PC-9 (cell line): ENCODE results near the gene GPR137. TPM values are rescaled to one million over a fixed set of nuclear protein-coding genes. Genes with fewer than 3 reads are reported as not detected.
"Not testable (repeated sequence)": the region's sequence is repeated elsewhere in the genome, so short reads cannot be mapped to it uniquely, and the experiment has no call there.

ENCODE experiments used
- BruUV-seq: library from RNA; stranded (reverse); fragments of 400-500 nt; replicated peaks from 2 replicates; lab custom pipeline; 2021; lab: Mats Ljungman, UMichigan
- CTCF ChIA-PET: fragments of 300-600 bp; sonication (Branson Sonifier 250); formaldehyde crosslinking; loops from one replicate; lab custom pipeline; 2022; ENCODE audit warnings: antibody characterized with exemption; lab: Charles Lee
- POLR2A ChIA-PET: fragments of 300-600 bp; sonication (Branson Sonifier 250); formaldehyde crosslinking; loops from one replicate; lab custom pipeline; 2022; ENCODE audit warnings: antibody characterized with exemption; ENCODE audit not compliant: unreplicated experiment; lab: Charles Lee
- DNase-seq, 2 experiments: peaks; one replicate each; pipeline versions ENCODE4 v3.0.0 to v3.0.0-alpha.2; 2015 to 2022; ENCODE audit warnings: mixed read lengths in 1 of 2
- H2AFZ ChIP-seq: fragments of 200-600 bp; sonication (generic); 2 replicates; pipeline ENCODE4 v1.8.1; 2017; ENCODE audit warnings: antibody characterized with exemption
- H3F3A ChIP-seq: fragments of 200-600 bp; sonication (generic); 2 replicates; pipeline ENCODE4 v1.8.1; 2017; ENCODE audit warnings: antibody characterized with exemption, mild to moderate bottlenecking, low read depth; ENCODE audit not compliant: insufficient read depth
- H3K27ac ChIP-seq: fragments of 200-600 bp; sonication (generic); 2 replicates; pipeline ENCODE4 v1.6.1; 2016; ENCODE audit warnings: mixed run types
- H3K27me3 ChIP-seq: fragments of 200-600 bp; sonication (generic); 2 replicates; pipeline ENCODE4 v1.6.1; 2016; ENCODE audit warnings: low read depth, mixed run types; ENCODE audit not compliant: insufficient read depth
- H3K36me3 ChIP-seq: fragments of 200-600 bp; sonication (generic); 2 replicates; pipeline ENCODE4 v1.6.1; 2016; ENCODE audit warnings: low read depth, mixed run types
- H3K4me1 ChIP-seq: fragments of 200-600 bp; sonication (generic); replicated peaks from 2 replicates; pipeline ENCODE4 v1.6.1; 2016; ENCODE audit warnings: mixed run types; ENCODE audit not compliant: insufficient read depth
- H3K4me2 ChIP-seq: fragments of 200-600 bp; sonication (generic); 2 replicates; pipeline ENCODE4 v1.6.1; 2017; ENCODE audit warnings: mixed run types
- H3K4me3 ChIP-seq: fragments of 200-600 bp; sonication (generic); 2 replicates; pipeline ENCODE4 v1.6.1; 2016; ENCODE audit warnings: mixed run types
- H3K79me2 ChIP-seq: fragments of 200-600 bp; sonication (generic); 2 replicates; pipeline ENCODE4 v1.6.1; 2017; ENCODE audit warnings: low read depth, mixed run types
- H3K9me2 ChIP-seq: fragments of 200-600 bp; sonication (generic); 2 replicates; pipeline ENCODE4 v1.8.1; 2017; ENCODE audit warnings: mild to moderate bottlenecking; ENCODE audit not compliant: insufficient read depth
- H3K9me3 ChIP-seq: fragments of 200-600 bp; sonication (generic); 2 replicates; pipeline ENCODE4 v1.8.1; 2016; ENCODE audit warnings: low read depth; ENCODE audit not compliant: insufficient read depth
- H4K20me1 ChIP-seq: fragments of 200-600 bp; sonication (generic); 2 replicates; pipeline ENCODE4 v1.8.1; 2017; ENCODE audit not compliant: insufficient read depth
- CTCF ChIP-seq: fragments of 200-600 bp; sonication (generic); conservative IDR thresholded peaks from 2 replicates; pipeline ENCODE4 v1.6.1; 2017; ENCODE audit warnings: mixed run types, antibody characterized with exemption, mild to moderate bottlenecking, moderate library complexity
- EZH2 ChIP-seq: fragments of 200-600 bp; sonication (generic); IDR thresholded peaks from 2 replicates; pipeline ENCODE4 v1.8.0; 2017; ENCODE audit warnings: antibody characterized with exemption, low read depth
- intact Hi-C: fragments of 100-400 bp; cut with micrococcal nuclease; formaldehyde crosslinking; loops from one replicate; pipeline ENCODE4 v1.10.0; 2022; ENCODE audit not compliant: unreplicated experiment
- total RNA-seq: library from RNA; stranded (reverse); gene quantifications from 2 replicates; pipeline ENCODE4 v1.2.3, GENCODE V29; 2021

Gene GPR137
- total RNA-seq, 1 experiment from 2014 or later, result 72.8 TPM

- POLR2A ChIA-PET, result interaction anchor here (0.6 kb wide), 1 partner anchor 655 kb away, joined by 4 read pairs; no protein-coding TSS in a partner anchor
- Histone ChIP-seq H2AFZ (no peak overlapping the region), H3K9me3 (no peaks in the 10 kb centered on the region), H3K27me3 (no peaks in the 10 kb centered on the region), H4K20me1 (peaks cover 8% of the 10 kb centered on the region), H3K4me2 (no peak overlapping the region), H3K36me3 (peaks cover 8% of the 10 kb centered on the region; the same call in 1 of the 2 replicates), H3K27ac (no peak overlapping the region), H3K4me3 (no peak overlapping the region), H3K79me2 (peaks cover 58% of the 10 kb centered on the region), H3F3A (peaks cover 51% of the 10 kb centered on the region), H3K4me1 (peaks cover 13% of the 10 kb centered on the region), H3K9me2 (no peaks in the 10 kb centered on the region)
- CTCF ChIA-PET, result interaction anchor here (0.6 kb wide), 2 partner anchors 29 to 69 kb away, joined by 3 to 7 read pairs; no protein-coding TSS in a partner anchor
- BruUV-seq, result no TSS peak
- TF ChIP-seq EZH2, result no peak
- no peak for TF ChIP-seq CTCF
- intact Hi-C loops, result no loop called here
- DNase-seq, result peak in 1 of 2 experiments; percentile 33
Observed at GRCh38 chr11:64313491-64314145, 28.0 kb downstream of the GPR137 start.

- peaks cover 18% of the 10 kb centered on the region for H3K4me1 ChIP-seq
- peaks cover 4% of the 10 kb centered on the region; the same call in 1 of the 2 replicates for H3K36me3 ChIP-seq
- H4K20me1 ChIP-seq, result peaks cover 8% of the 10 kb centered on the region
- no peak overlapping the region for H3K27ac ChIP-seq
- H3K27me3 ChIP-seq, result no peaks in the 10 kb centered on the region
- ChIA-PET POLR2A (no interaction called here), CTCF (interaction anchor here (0.6 kb wide), 1 partner anchor 28 kb away, joined by 3 read pairs; no protein-coding TSS in a partner anchor)
- no TSS peak for BruUV-seq
- H3K4me2 ChIP-seq, result no peak overlapping the region
- no peaks in the 10 kb centered on the region for H3K9me2 ChIP-seq
- peaks cover 56% of the 10 kb centered on the region for H3F3A ChIP-seq
- H3K4me3 ChIP-seq, result no peak overlapping the region
- H2AFZ ChIP-seq, result no peak overlapping the region
- no peak; the same call in 1 of the 2 replicates for TF ChIP-seq CTCF
- TF ChIP-seq EZH2, result no peak
- H3K79me2 ChIP-seq, result peaks cover 64% of the 10 kb centered on the region
- intact Hi-C loops, result no loop called here
- H3K9me3 ChIP-seq, result no peaks in the 10 kb centered on the region
- DNase-seq, result no peak
Observed at GRCh38 chr11:64314146-64314804, 28.6 kb downstream of the GPR137 start.

GRCh38 chr11:64314805-64315561 is 29.3 kb downstream of the GPR137 start:
- ChIA-PET CTCF (no interaction called here), POLR2A (no interaction called here)
- Histone ChIP-seq H3F3A (peaks cover 61% of the 10 kb centered on the region), H3K27ac (no peak overlapping the region), H3K9me3 (no peaks in the 10 kb centered on the region), H3K36me3 (peaks cover 4% of the 10 kb centered on the region; the same call in 1 of the 2 replicates), H4K20me1 (peaks cover 7% of the 10 kb centered on the region), H2AFZ (no peak overlapping the region), H3K4me2 (peak overlapping the region; percentile 79; the same call in 1 of the 2 replicates), H3K9me2 (no peaks in the 10 kb centered on the region), H3K4me3 (no peak overlapping the region), H3K4me1 (peaks cover 25% of the 10 kb centered on the region), H3K27me3 (no peaks in the 10 kb centered on the region), H3K79me2 (peaks cover 65% of the 10 kb centered on the region)
- peak in 1 of 2 experiments; percentile 31 for DNase-seq
- TF ChIP-seq CTCF (no peak; the same call in 1 of the 2 replicates), EZH2 (no peak)
- intact Hi-C loops, result no loop called here
- BruUV-seq, result no TSS peak

GRCh38 chr11:64315667-64316526 is 30.2 kb downstream of the GPR137 start:
- not testable (repeated sequence) for H3K27me3 ChIP-seq, H2AFZ ChIP-seq, H3K36me3 ChIP-seq, H3K9me3 ChIP-seq, BruUV-seq, H3K9me2 ChIP-seq, H4K20me1 ChIP-seq
- peak overlapping the region; percentile 79 for H3K4me2 ChIP-seq
- H3F3A ChIP-seq, result peaks cover 66% of the 10 kb centered on the region
- POLR2A ChIA-PET, result interaction anchor here (0.7 kb wide), 1 partner anchor 39 kb away, joined by 3 read pairs; no protein-coding TSS in a partner anchor
- peaks cover 34% of the 10 kb centered on the region for H3K4me1 ChIP-seq
- intact Hi-C loops, result loop anchor here (2.0 kb wide), 1 partner anchor 75 kb away; the partner anchor contains the start of gene FKBP2
- CTCF ChIA-PET, result interaction anchor here (0.5 to 2.7 kb wide), 3 partner anchors 26 to 1829 kb away, joined by 3 to 87 read pairs (median 3); no protein-coding TSS in a partner anchor
- H3K27ac ChIP-seq, result peak overlapping the region; percentile 87
- peaks cover 65% of the 10 kb centered on the region for H3K79me2 ChIP-seq
- H3K4me3 ChIP-seq, result peak overlapping the region; percentile 69
- peak in 1 of 2 experiments; percentile 26 for DNase-seq
